ENCODE data around the gene CAMK2A. TPM values are rescaled to one million over a fixed set of nuclear protein-coding genes. Genes with fewer than 3 reads are reported as not detected.

The CAMK2A gene
- total RNA-seq, 1 donor from 2014 or later: not detected

- intact Hi-C loops (cut with micrococcal nuclease): no loop called here
Measured at GRCh38 chr5:150316320-150316719, 26.7 kb upstream of the CAMK2A start.

GRCh38 chr5:150315245-150315644 is 25.7 kb upstream of the CAMK2A start:
- intact Hi-C loops (cut with micrococcal nuclease): no loop called here

GRCh38 chr5:150313921-150314716 is 24.5 kb upstream of the CAMK2A start:
- intact Hi-C loops (cut with micrococcal nuclease): no loop called here

GRCh38 chr5:150313501-150313900 is 23.9 kb upstream of the CAMK2A start:
- intact Hi-C loops (cut with micrococcal nuclease): no loop called here

- intact Hi-C loops (cut with micrococcal nuclease): no loop called here
Measured at GRCh38 chr5:150312518-150312917, 22.9 kb upstream of the CAMK2A start.

GRCh38 chr5:150311015-150311692 is 21.6 kb upstream of the CAMK2A start:
- intact Hi-C loops (cut with micrococcal nuclease): no loop called here

- intact Hi-C loops (cut with micrococcal nuclease): no loop called here
Measured at GRCh38 chr5:150310246-150310645, 20.7 kb upstream of the CAMK2A start.

- intact Hi-C loops (cut with micrococcal nuclease): no loop called here
Measured at GRCh38 chr5:150309886-150310239, 20.3 kb upstream of the CAMK2A start.

GRCh38 chr5:150309101-150309885 is 19.7 kb upstream of the CAMK2A start:
- intact Hi-C loops (cut with micrococcal nuclease): no loop called here

- intact Hi-C loops (cut with micrococcal nuclease): no loop called here
Measured at GRCh38 chr5:150307617-150308426, 18.2 kb upstream of the CAMK2A start.

- intact Hi-C loops (cut with micrococcal nuclease): no loop called here
Measured at GRCh38 chr5:150306775-150307174, 17.2 kb upstream of the CAMK2A start.

- intact Hi-C loops (cut with micrococcal nuclease): no loop called here
Measured at GRCh38 chr5:150305557-150305956, 16.0 kb upstream of the CAMK2A start.

GRCh38 chr5:150305095-150305494 is 15.5 kb upstream of the CAMK2A start:
- intact Hi-C loops (cut with micrococcal nuclease): no loop called here

GRCh38 chr5:150304481-150305081 is 15.0 kb upstream of the CAMK2A start:
- intact Hi-C loops (cut with micrococcal nuclease): no loop called here

- intact Hi-C loops (cut with micrococcal nuclease): no loop called here
Measured at GRCh38 chr5:150303660-150304386, 14.2 kb upstream of the CAMK2A start.

GRCh38 chr5:150303070-150303615 is 13.6 kb upstream of the CAMK2A start:
- intact Hi-C loops (cut with micrococcal nuclease): no loop called here

- intact Hi-C loops (cut with micrococcal nuclease): no loop called here
Measured at GRCh38 chr5:150302301-150303069, 12.9 kb upstream of the CAMK2A start, which contains the start of gene ARSI. ARSI (minus strand) TSS chr5:150302905; CDS start chr5:150302373, 532 bp downstream.

- intact Hi-C loops (cut with micrococcal nuclease): no loop called here
Measured at GRCh38 chr5:150301901-150302300, 12.3 kb upstream of the CAMK2A start.

GRCh38 chr5:150301170-150301505 is 11.6 kb upstream of the CAMK2A start:
- intact Hi-C loops (cut with micrococcal nuclease): no loop called here
